Panc1 (cell line): Measurements from ENCODE around the gene TSC2. TPM values are rescaled to one million over a fixed set of nuclear protein-coding genes. Genes with fewer than 3 reads are reported as not detected.
A peak's percentile ranks its signal among the peaks of the same experiment; 100 is the strongest.
"Not testable (repeated sequence)": the region's sequence is repeated elsewhere in the genome, so short reads cannot be mapped to it uniquely, and the experiment has no call there.

ENCODE experiments used
- ATAC-seq: fragments of 200-7000 bp; cut with Tn5 transposase; 2 replicates; pipeline ENCODE4 v1.9.1; 2020; ENCODE audit warnings: mild to moderate bottlenecking, moderate library complexity
- BruUV-seq: library from RNA; stranded (reverse); fragments of 400-500 nt; replicated peaks from 2 replicates; lab custom pipeline; 2021; lab: Mats Ljungman, UMichigan
- CTCF ChIA-PET: fragments of 300-600 bp; sonication (Branson Sonifier 250); formaldehyde crosslinking; loops from one replicate; lab custom pipeline; 2022; ENCODE audit warnings: antibody characterized with exemption; lab: Charles Lee
- POLR2A ChIA-PET: fragments of 300-600 bp; sonication (Branson Sonifier 250); formaldehyde crosslinking; loops from one replicate; lab custom pipeline; 2022; ENCODE audit warnings: antibody characterized with exemption; lab: Charles Lee
- DNase-seq: peaks from one replicate; pipeline ENCODE4 v3.0.0-alpha.2; 2010; ENCODE audit warnings: low read depth, low spot score
- H3K27ac ChIP-seq: 2 replicates; pipeline ENCODE4 v1.5.1; 2011; ENCODE audit warnings: mild to moderate bottlenecking, low read length, inconsistent platforms
- H3K27me3 ChIP-seq: fragments of 200-500 bp; sonication (Bioruptor generic); 2 replicates; pipeline ENCODE4 v1.6.0; 2014; ENCODE audit warnings: low read length, inconsistent platforms; ENCODE audit not compliant: control insufficient read depth, insufficient read depth
- H3K36me3 ChIP-seq: fragments of 200-500 bp; sonication (Bioruptor generic); 2 replicates; pipeline ENCODE4 v1.5.1; 2014; ENCODE audit warnings: inconsistent platforms, mild to moderate bottlenecking, low read length, moderate library complexity; ENCODE audit not compliant: control insufficient read depth, insufficient read depth
- H3K4me1 ChIP-seq: 2 replicates; pipeline ENCODE4 v1.5.1; 2011; ENCODE audit warnings: inconsistent platforms, mild to moderate bottlenecking, low read length, moderate library complexity; ENCODE audit not compliant: control insufficient read depth, insufficient read depth
- H3K4me3 ChIP-seq, 2 experiments: 2 replicates each; pipeline ENCODE4 v1.5.1; 2011 to 2012; ENCODE audit warnings: low read depth in 2 of 2, low read length in 2 of 2, mild to moderate bottlenecking in 2 of 2, inconsistent platforms in 1 of 2, moderate library complexity in 1 of 2
- H3K9me3 ChIP-seq: fragments of 200-500 bp; sonication (Bioruptor generic); 2 replicates; pipeline ENCODE4 v1.5.1; 2014; ENCODE audit warnings: low read depth, mild to moderate bottlenecking, inconsistent platforms, low read length, moderate library complexity; ENCODE audit not compliant: control insufficient read depth, insufficient read depth
- in situ Hi-C: cut with HindIII; loops from 2 replicates; pipeline ENCODE4 v1.10.0; 2016; ENCODE audit warnings: low sequenced_read_pairs, low pct_unique_long_range_greater_than_20kb
- intact Hi-C: fragments of 100-400 bp; cut with micrococcal nuclease; formaldehyde crosslinking; loops from one replicate; pipeline ENCODE4 v1.10.0; 2022; ENCODE audit not compliant: unreplicated experiment
- microRNA-seq: library from miRNA; unstranded; fragments of <30 nt; microRNA quantifications from one replicate; pipeline ENCODE4 v1.1.0, GENCODE V29; 2020; ENCODE audit not compliant: unreplicated experiment
- total RNA-seq: library from RNA; stranded (reverse); gene quantifications from one replicate; pipeline ENCODE4 v1.2.1, GENCODE V29; 2021; ENCODE audit not compliant: unreplicated experiment

The TSC2 gene
- total RNA-seq, 1 experiment from 2014 or later, result 115 TPM

- H3K27me3 ChIP-seq, H3K4me1 ChIP-seq, in situ Hi-C loops, ATAC-seq, BruUV-seq, intact Hi-C loops, DNase-seq, H3K36me3 ChIP-seq, H3K27ac ChIP-seq, H3K9me3 ChIP-seq, POLR2A ChIA-PET, CTCF ChIA-PET: not testable (repeated sequence)
- peak overlapping the region; percentile 49 to 52 for H3K4me3 ChIP-seq
Observed at GRCh38 chr16:2135071-2135470, 87.3 kb downstream of the TSC2 start.

GRCh38 chr16:2135770-2136490, 88.1 kb downstream of the TSC2 start, which contains the start of gene PKD1:
Gene PKD1, minus strand, starts transcription at chr16:2135898. Its CDS starts 209 bp downstream, at chr16:2135689.
- H3K36me3 ChIP-seq, H3K9me3 ChIP-seq, BruUV-seq, DNase-seq, H3K27me3 ChIP-seq, in situ Hi-C loops, intact Hi-C loops, H3K4me1 ChIP-seq: not testable (repeated sequence)
- peak; percentile 89 for ATAC-seq
- Histone ChIP-seq H3K4me3 (peak within 1 kb of the TSS; percentile 49 to 57), H3K27ac (peak within 1 kb of the TSS; percentile 79)
- ChIA-PET POLR2A (interaction anchor here (0.7 kb wide), 1 partner anchor 14 kb away, joined by 3 read pairs; no protein-coding TSS in a partner anchor), CTCF (interaction anchor here (0.5 kb wide), 1 partner anchor 88 kb away, joined by 3 read pairs; the partner anchor contains the start of genes NTHL1 and TSC2)

Small RNAs within 50 kb of the gene (microRNA-seq; reads per million reads assigned to microRNA genes)
- gene MIR1225, result not detected
- gene MIR3180-5, result not detected
- not detected for gene MIR4516
- gene MIR6511B1, result not detected

Other genes with a start within 250 kb of the TSC2 start
- gene HAGH, start 221.2 kb upstream of the TSC2 start, total RNA-seq, result 58.9 TPM
- 34.6 TPM for gene FAHD1, start 220.8 kb upstream of the TSC2 start, total RNA-seq
- not detected for gene MEIOB, start 175.8 kb upstream of the TSC2 start, total RNA-seq
- 3.3 TPM for gene HS3ST6, start 129.6 kb upstream of the TSC2 start, total RNA-seq
- 25.3 TPM for gene MSRB1, start 104.8 kb upstream of the TSC2 start, total RNA-seq
- 0.26 TPM for gene RPL3L, start 93.3 kb upstream of the TSC2 start, total RNA-seq
- 287 TPM for gene NDUFB10, start 88.4 kb upstream of the TSC2 start, total RNA-seq
- 2,794 TPM for gene RPS2, start 83.2 kb upstream of the TSC2 start, total RNA-seq
- not detected for gene RNF151, start 81.1 kb upstream of the TSC2 start, total RNA-seq
- 42.4 TPM for gene TBL3, start 75.9 kb upstream of the TSC2 start, total RNA-seq
- 4.0 TPM for gene NOXO1, start 66.5 kb upstream of the TSC2 start, total RNA-seq
- gene GFER, start 63.8 kb upstream of the TSC2 start, total RNA-seq, result 49.2 TPM
- gene SYNGR3, start 58.0 kb upstream of the TSC2 start, total RNA-seq, result 15.2 TPM
- gene ZNF598, start 38.2 kb upstream of the TSC2 start, total RNA-seq, result 85.7 TPM
- 15.3 TPM for gene NPW, start 28.2 kb upstream of the TSC2 start, total RNA-seq
- gene NHERF2, start 21.1 kb upstream of the TSC2 start, total RNA-seq, result 174 TPM
- gene NTHL1, start 151 bp upstream of the TSC2 start, total RNA-seq, result 39.8 TPM
- gene PKD1, start 87.9 kb downstream of the TSC2 start, total RNA-seq, result 279 TPM
- gene RAB26, start 100.6 kb downstream of the TSC2 start, total RNA-seq, result 92.2 TPM
- gene TRAF7, start 107.8 kb downstream of the TSC2 start, total RNA-seq, result 108 TPM
- 4.5 TPM for gene CASKIN1, start 148.6 kb downstream of the TSC2 start, total RNA-seq
- 91.1 TPM for gene MLST8, start 157.5 kb downstream of the TSC2 start, total RNA-seq
- gene BRICD5, start 162.9 kb downstream of the TSC2 start, total RNA-seq, result 8.7 TPM
- gene PGP, start 166.9 kb downstream of the TSC2 start, total RNA-seq, result 48.7 TPM
- gene E4F1, start 175.6 kb downstream of the TSC2 start, total RNA-seq, result 50.8 TPM
- 4.4 TPM for gene DNASE1L2, start 188.5 kb downstream of the TSC2 start, total RNA-seq
- gene ECI1, start 203.6 kb downstream of the TSC2 start, total RNA-seq, result 117 TPM
- gene RNPS1, start 220.1 kb downstream of the TSC2 start, total RNA-seq, result 249 TPM